H1 (cell line): ENCODE data around the gene PHRF1. TPM values are rescaled to one million over a fixed set of nuclear protein-coding genes. Genes with fewer than 3 reads are reported as not detected.

Source experiments
- BRCA1 ChIP-seq: IDR thresholded peaks from 2 replicates; pipeline ENCODE4 v1.6.1; 2012; ENCODE audit warnings: low read depth, low read length, improper control_type of control experiment
- CBX8 ChIP-seq: fragments of 300-800, 300-1000 bp; sonication (generic); IDR thresholded peaks from 2 replicates; pipeline ENCODE4 v1.7.1; 2016; ENCODE audit warnings: low read depth, low read length, borderline replicate concordance
- EP300 ChIP-seq, 2 experiments: IDR thresholded peaks; 1 replicate in 1 of 2; 2 replicates in 1 of 2; pipeline ENCODE4 v1.6.1; 2011 to 2012; ENCODE audit warnings: low read depth in 2 of 2, low read length in 2 of 2, mild to moderate bottlenecking in 2 of 2, borderline replicate concordance in 1 of 2, inconsistent platforms in 1 of 2, moderate library complexity in 1 of 2
- KDM5A ChIP-seq: fragments of 200-600 bp; IDR thresholded peaks from 2 replicates; pipeline ENCODE4 v1.7.1; 2012; ENCODE audit warnings: mild to moderate bottlenecking, low read length, inconsistent platforms, mixed read lengths
- RNF2 ChIP-seq: fragments of 200-900, 300-1000 bp; sonication (generic); IDR thresholded peaks from 2 replicates; pipeline ENCODE4 v1.7.1; 2016; ENCODE audit warnings: borderline replicate concordance, low read depth, mild to moderate bottlenecking, antibody characterized with exemption, low read length; ENCODE audit not compliant: poor library complexity, severe bottlenecking; ENCODE audit errors: missing control alignments
- TAF7 ChIP-seq: optimal IDR thresholded peaks from 2 replicates; pipeline ENCODE3; 2011; ENCODE audit warnings: low read depth, mild to moderate bottlenecking, inconsistent platforms, low read length, moderate library complexity, borderline replicate concordance
- ZNF274 ChIP-seq: IDR thresholded peaks from 2 replicates; pipeline ENCODE4 v1.7.0; 2012; ENCODE audit warnings: low read length, borderline replicate concordance; ENCODE audit errors: extremely low read depth
- polyA plus RNA-seq, 7 experiments: library from polyadenylated mRNA; depleted of rRNA in 3 of 7; stranded (reverse) in 5 of 7; unstranded in 2 of 7; fragments of >200 nt in 5 of 7; fragments of 200-250 nt in 2 of 7; gene quantifications; 1 replicate in 5 of 7; 2 replicates in 1 of 7; 4 replicates in 1 of 7; pipeline versions ENCODE4 v1.2.1 to v1.2.3, GENCODE V29; 2011 to 2013; ENCODE audit warnings: missing spikeins in 2 of 7, mixed read lengths in 2 of 7
- total RNA-seq: library from RNA; stranded (reverse); fragmentation: NEBNext Ultra II Directional; extraction: Animal tissue kit (Norgen Biotek cat#: 25700); gene quantifications from 2 replicates; pipeline ENCODE4 v1.2.1, GENCODE V29; 2021
- TF ChIP-seq, protein P1 (sequence below): IDR thresholded peaks from 2 replicates; pipeline ENCODE4 v1.6.1; 2012; ENCODE audit warnings: inconsistent platforms
- TF ChIP-seq, protein P2 (sequence below): IDR thresholded peaks from 2 replicates; pipeline ENCODE4 v1.6.1; 2011; ENCODE audit warnings: low read depth, mild to moderate bottlenecking, low read length; ENCODE audit not compliant: insufficient read depth
- TF ChIP-seq, protein P3 (sequence below): IDR thresholded peaks from 2 replicates; pipeline ENCODE4 v1.6.1; 2011; ENCODE audit warnings: low read length, improper control_type of control experiment

PHRF1 gene
- total and polyA plus RNA-seq, 2 of the 8 experiments (the other 6 are each of a cell fraction or from before 2014, with no cell fraction given), result 13.4 to 37.3 TPM

DNA sequence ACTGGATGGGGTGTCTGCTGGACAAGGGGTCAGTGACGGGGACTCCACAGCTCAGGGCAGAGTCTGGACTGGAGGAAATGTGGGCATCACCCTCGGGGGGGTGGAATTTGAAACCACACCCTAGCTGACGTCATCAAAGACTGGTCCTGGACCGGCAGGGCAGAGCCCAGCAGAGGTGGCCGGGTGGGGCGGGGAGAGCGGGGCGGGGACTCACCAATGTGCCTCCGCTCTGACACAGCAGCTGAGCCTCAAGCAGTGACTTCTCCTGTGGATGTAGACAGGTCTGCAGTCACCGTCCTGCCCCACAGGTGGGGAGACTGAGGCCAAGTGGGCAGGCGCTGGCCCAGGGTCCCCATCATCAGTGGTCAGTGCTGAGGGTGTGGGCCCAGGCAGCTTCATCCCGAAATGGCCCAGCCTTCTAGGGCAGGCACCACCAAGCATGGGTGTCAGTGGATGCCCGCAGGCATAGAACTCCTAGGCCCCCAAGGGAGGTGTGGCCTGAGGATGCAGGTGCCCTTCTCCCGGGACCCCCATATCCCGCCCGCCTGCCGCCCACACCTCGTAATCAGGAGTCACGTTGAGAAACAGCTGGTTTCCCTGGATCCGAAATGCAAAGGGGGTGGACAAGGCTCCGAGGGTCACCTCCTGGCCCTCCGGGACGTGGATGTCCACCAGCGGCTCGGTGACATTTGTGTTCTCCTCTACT, 47.9 kb downstream of the PHRF1 start (continued):
- TF ChIP-seq TAF7 (no peak), BRCA1 (no peak), EP300 (IDR thresholded peaks at IDR 0.05; ENCODE audit: borderline replicate concordance in 1 of 2, low read depth in 2 of 2, low read length in 2 of 2) (no peak), CBX8 (no peak), ZNF274 (no peak), KDM5A (no peak), RNF2 (no peak)
- TF ChIP-seq, protein P1, sequence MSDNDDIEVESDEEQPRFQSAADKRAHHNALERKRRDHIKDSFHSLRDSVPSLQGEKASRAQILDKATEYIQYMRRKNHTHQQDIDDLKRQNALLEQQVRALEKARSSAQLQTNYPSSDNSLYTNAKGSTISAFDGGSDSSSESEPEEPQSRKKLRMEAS, result no peak
- TF ChIP-seq, protein P2, sequence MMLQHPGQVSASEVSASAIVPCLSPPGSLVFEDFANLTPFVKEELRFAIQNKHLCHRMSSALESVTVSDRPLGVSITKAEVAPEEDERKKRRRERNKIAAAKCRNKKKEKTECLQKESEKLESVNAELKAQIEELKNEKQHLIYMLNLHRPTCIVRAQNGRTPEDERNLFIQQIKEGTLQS, result no peak
- TF ChIP-seq, protein P3, sequence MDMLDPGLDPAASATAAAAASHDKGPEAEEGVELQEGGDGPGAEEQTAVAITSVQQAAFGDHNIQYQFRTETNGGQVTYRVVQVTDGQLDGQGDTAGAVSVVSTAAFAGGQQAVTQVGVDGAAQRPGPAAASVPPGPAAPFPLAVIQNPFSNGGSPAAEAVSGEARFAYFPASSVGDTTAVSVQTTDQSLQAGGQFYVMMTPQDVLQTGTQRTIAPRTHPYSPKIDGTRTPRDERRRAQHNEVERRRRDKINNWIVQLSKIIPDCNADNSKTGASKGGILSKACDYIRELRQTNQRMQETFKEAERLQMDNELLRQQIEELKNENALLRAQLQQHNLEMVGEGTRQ, result no peak
